Measurements from ENCODE around the gene COL26A1. TPM values are rescaled to one million over a fixed set of nuclear protein-coding genes. Genes with fewer than 3 reads are reported as not detected.

COL26A1 gene
- polyA plus RNA-seq, 1 donor from 2014 or later: 36.6 TPM

DNA sequence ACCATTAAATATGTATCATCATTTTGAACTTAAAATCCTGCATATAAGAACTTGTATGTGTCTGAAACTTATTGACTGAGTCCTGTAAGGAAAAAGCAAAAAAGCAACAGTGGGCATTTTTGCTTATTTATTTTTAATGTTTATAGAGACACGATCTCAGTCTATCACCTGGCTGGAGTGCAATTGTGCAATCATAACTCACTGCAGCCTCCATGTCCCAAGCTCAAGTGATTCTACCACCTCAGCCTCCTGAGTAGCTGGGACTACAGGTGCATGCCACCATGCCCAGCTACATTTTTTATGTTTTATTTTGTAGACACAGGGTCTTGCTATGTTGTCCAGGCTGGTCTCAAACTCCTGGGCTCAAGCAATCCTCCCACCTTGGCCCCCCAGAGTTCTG is 234.2 kb downstream of the COL26A1 start:
- Histone ChIP-seq H3K9me2 (ENCODE audit: insufficient read depth, low read length) (no peaks in the 10 kb centered on the region), H3K27me3 (ENCODE audit: insufficient read depth, low read depth, low read length) (no peaks in the 10 kb centered on the region), H2AFZ (ENCODE audit: low read depth, low read length) (no peak overlapping the region), H3K4me3 (ENCODE audit: low read length) (no peak overlapping the region), H3K9me3 (ENCODE audit: low read length) (no peaks in the 10 kb centered on the region), H4K20me1 (ENCODE audit: insufficient read depth) (no peaks in the 10 kb centered on the region), H3K27ac (ENCODE audit: low read length) (no peak overlapping the region), H3F3A (ENCODE audit: insufficient read depth, low read length, poor library complexity, severe bottlenecking) (no peaks in the 10 kb centered on the region), H3K36me3 (ENCODE audit: insufficient read depth, low read length) (no peaks in the 10 kb centered on the region), H3K4me2 (ENCODE audit: low read length) (no peak overlapping the region), H3K9ac (ENCODE audit: low read length) (no peak overlapping the region), H3K79me2 (replicated peaks; ENCODE audit: insufficient read depth, low read length) (no peaks in the 10 kb centered on the region)
- TF ChIP-seq POLR2AphosphoS5 (IDR thresholded peaks at IDR 0.05) (no peak), EZH2 (IDR thresholded peaks at IDR 0.05; ENCODE audit: borderline replicate concordance, insufficient read depth, low read length, poor library complexity, severe bottlenecking) (no peak), EP300 (conservative IDR thresholded peaks at IDR 0.05; ENCODE audit: poor library complexity, severe bottlenecking) (no peak), RAD21 (conservative IDR thresholded peaks at IDR 0.05) (no peak)
- TF ChIP-seq, protein P1, sequence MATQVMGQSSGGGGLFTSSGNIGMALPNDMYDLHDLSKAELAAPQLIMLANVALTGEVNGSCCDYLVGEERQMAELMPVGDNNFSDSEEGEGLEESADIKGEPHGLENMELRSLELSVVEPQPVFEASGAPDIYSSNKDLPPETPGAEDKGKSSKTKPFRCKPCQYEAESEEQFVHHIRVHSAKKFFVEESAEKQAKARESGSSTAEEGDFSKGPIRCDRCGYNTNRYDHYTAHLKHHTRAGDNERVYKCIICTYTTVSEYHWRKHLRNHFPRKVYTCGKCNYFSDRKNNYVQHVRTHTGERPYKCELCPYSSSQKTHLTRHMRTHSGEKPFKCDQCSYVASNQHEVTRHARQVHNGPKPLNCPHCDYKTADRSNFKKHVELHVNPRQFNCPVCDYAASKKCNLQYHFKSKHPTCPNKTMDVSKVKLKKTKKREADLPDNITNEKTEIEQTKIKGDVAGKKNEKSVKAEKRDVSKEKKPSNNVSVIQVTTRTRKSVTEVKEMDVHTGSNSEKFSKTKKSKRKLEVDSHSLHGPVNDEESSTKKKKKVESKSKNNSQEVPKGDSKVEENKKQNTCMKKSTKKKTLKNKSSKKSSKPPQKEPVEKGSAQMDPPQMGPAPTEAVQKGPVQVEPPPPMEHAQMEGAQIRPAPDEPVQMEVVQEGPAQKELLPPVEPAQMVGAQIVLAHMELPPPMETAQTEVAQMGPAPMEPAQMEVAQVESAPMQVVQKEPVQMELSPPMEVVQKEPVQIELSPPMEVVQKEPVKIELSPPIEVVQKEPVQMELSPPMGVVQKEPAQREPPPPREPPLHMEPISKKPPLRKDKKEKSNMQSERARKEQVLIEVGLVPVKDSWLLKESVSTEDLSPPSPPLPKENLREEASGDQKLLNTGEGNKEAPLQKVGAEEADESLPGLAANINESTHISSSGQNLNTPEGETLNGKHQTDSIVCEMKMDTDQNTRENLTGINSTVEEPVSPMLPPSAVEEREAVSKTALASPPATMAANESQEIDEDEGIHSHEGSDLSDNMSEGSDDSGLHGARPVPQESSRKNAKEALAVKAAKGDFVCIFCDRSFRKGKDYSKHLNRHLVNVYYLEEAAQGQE (IDR thresholded peaks at IDR 0.05; ENCODE audit: borderline replicate concordance): no peak

DNA sequence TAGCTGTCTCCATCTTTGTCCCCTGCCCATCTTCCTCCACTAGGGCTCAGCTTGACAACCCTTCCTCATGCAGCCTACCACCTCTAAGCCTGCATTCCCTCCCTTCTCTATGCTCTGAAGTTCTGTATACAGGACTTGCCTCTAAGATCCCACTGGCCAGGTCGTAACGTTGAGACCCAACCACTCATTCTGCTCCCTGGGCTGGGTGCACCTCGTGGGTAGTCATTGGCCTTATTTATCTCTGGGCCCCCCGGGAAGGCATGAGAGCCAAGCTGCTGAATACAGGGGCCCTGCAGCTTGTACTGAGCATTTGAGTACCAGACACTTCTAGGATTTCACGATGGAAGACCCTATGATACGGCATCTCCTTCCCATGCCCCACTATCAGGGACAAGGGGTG is 235.3 kb downstream of the COL26A1 start:
- Histone ChIP-seq H3K4me3 (ENCODE audit: low read length) (no peak overlapping the region), H3K4me2 (ENCODE audit: low read length) (no peak overlapping the region), H3K9me3 (ENCODE audit: low read length) (no peaks in the 10 kb centered on the region), H4K20me1 (ENCODE audit: insufficient read depth) (no peaks in the 10 kb centered on the region), H3K9me2 (ENCODE audit: insufficient read depth, low read length) (no peaks in the 10 kb centered on the region), H2AFZ (ENCODE audit: low read depth, low read length) (no peak overlapping the region), H3K36me3 (ENCODE audit: insufficient read depth, low read length) (no peaks in the 10 kb centered on the region), H3K79me2 (replicated peaks; ENCODE audit: insufficient read depth, low read length) (no peaks in the 10 kb centered on the region), H3K27ac (ENCODE audit: low read length) (no peak overlapping the region), H3K9ac (ENCODE audit: low read length) (no peak overlapping the region), H3K27me3 (ENCODE audit: insufficient read depth, low read depth, low read length) (no peaks in the 10 kb centered on the region), H3F3A (ENCODE audit: insufficient read depth, low read length, poor library complexity, severe bottlenecking) (no peaks in the 10 kb centered on the region)
- no peak for TF ChIP-seq POLR2AphosphoS5 (IDR thresholded peaks at IDR 0.05)
- TF ChIP-seq, protein P1 (IDR thresholded peaks at IDR 0.05; ENCODE audit: borderline replicate concordance): no peak
- no peak for TF ChIP-seq EZH2 (IDR thresholded peaks at IDR 0.05; ENCODE audit: borderline replicate concordance, insufficient read depth, low read length, poor library complexity, severe bottlenecking)

DNA sequence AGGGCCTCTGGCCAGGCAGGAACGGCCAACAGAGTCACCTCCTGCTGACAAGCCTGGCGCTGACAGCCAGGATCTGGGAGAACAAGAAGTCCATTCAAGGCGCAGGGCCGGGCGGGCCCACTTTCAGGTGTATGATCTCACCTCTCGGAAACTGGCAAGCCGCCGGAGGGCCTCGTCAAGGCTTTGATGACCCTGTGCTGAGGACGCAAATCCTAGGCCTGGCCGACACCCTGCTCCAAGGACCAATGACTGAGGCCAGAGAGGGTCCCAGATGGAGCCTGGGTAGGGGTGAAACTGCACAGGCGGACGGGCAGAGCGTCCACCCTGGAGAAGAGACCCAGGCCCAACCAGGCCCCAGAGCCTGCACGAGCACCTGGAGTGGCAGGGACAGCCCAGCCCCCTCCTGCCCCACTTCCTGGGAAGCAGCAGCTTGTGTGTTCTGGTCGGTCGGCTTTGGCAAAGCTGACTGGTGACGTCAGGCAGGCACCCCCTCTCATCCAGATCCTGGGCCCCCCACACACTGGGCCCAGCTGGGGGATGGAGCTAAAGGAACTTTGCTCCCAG is 235.8 kb downstream of the COL26A1 start:
- Histone ChIP-seq H3K9ac (ENCODE audit: low read length) (no peak overlapping the region), H3K4me2 (ENCODE audit: low read length) (no peak overlapping the region), H3F3A (ENCODE audit: insufficient read depth, low read length, poor library complexity, severe bottlenecking) (no peaks in the 10 kb centered on the region), H3K27me3 (ENCODE audit: insufficient read depth, low read depth, low read length) (no peaks in the 10 kb centered on the region), H3K9me2 (ENCODE audit: insufficient read depth, low read length) (no peaks in the 10 kb centered on the region), H3K27ac (ENCODE audit: low read length) (no peak overlapping the region), H4K20me1 (ENCODE audit: insufficient read depth) (no peaks in the 10 kb centered on the region), H3K4me3 (ENCODE audit: low read length) (no peak overlapping the region), H2AFZ (ENCODE audit: low read depth, low read length) (no peak overlapping the region), H3K36me3 (ENCODE audit: insufficient read depth, low read length) (no peaks in the 10 kb centered on the region), H3K9me3 (ENCODE audit: low read length) (no peaks in the 10 kb centered on the region), H3K79me2 (replicated peaks; ENCODE audit: insufficient read depth, low read length) (no peaks in the 10 kb centered on the region)
- no peak for TF ChIP-seq TAF1 (IDR thresholded peaks at IDR 0.05; ENCODE audit: low read depth)
- TF ChIP-seq EP300 (conservative IDR thresholded peaks at IDR 0.05; ENCODE audit: poor library complexity, severe bottlenecking): no peak
- TF ChIP-seq, protein P2, sequence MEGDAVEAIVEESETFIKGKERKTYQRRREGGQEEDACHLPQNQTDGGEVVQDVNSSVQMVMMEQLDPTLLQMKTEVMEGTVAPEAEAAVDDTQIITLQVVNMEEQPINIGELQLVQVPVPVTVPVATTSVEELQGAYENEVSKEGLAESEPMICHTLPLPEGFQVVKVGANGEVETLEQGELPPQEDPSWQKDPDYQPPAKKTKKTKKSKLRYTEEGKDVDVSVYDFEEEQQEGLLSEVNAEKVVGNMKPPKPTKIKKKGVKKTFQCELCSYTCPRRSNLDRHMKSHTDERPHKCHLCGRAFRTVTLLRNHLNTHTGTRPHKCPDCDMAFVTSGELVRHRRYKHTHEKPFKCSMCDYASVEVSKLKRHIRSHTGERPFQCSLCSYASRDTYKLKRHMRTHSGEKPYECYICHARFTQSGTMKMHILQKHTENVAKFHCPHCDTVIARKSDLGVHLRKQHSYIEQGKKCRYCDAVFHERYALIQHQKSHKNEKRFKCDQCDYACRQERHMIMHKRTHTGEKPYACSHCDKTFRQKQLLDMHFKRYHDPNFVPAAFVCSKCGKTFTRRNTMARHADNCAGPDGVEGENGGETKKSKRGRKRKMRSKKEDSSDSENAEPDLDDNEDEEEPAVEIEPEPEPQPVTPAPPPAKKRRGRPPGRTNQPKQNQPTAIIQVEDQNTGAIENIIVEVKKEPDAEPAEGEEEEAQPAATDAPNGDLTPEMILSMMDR (IDR thresholded peaks at IDR 0.05; ENCODE audit: poor library complexity, severe bottlenecking): no peak
- no peak for TF ChIP-seq SMC3 (conservative IDR thresholded peaks at IDR 0.05; ENCODE audit: poor library complexity)
- TF ChIP-seq EZH2 (IDR thresholded peaks at IDR 0.05; ENCODE audit: borderline replicate concordance, insufficient read depth, low read length, poor library complexity, severe bottlenecking): no peak
- no peak for TF ChIP-seq MXI1 (conservative IDR thresholded peaks at IDR 0.05; ENCODE audit: poor library complexity, severe bottlenecking)
- TF ChIP-seq, protein P1 (IDR thresholded peaks at IDR 0.05; ENCODE audit: borderline replicate concordance): no peak

Measured in neural cell (in vitro differentiated cells).